Measurements from ENCODE around the gene NDST3. TPM values are rescaled to one million over a fixed set of nuclear protein-coding genes. Genes with fewer than 3 reads are reported as not detected.

The NDST3 gene
- total and polyA plus RNA-seq, 2 experiments from 2014 or later = 0.07 to 0.24 TPM

- no peak overlapping the region for H3K27ac ChIP-seq
- peak; percentile 69 to 77 for DNase-seq (ENCODE audit: low read depth in 1 of 2, low spot score in 1 of 2)
- no peaks in the 10 kb centered on the region for H3K36me3 ChIP-seq
- H3K27me3 ChIP-seq = no peaks in the 10 kb centered on the region
- no peaks in the 10 kb centered on the region for H3K4me1 ChIP-seq (ENCODE audit: low read depth)
- H3K4me3 ChIP-seq = no peak overlapping the region
- peak; percentile 55 for TF ChIP-seq CTCF (IDR thresholded peaks at IDR 0.05; ENCODE audit: low read depth, low read length)
- no peaks in the 10 kb centered on the region for H3K9me3 ChIP-seq (ENCODE audit: low read depth)
Measured at GRCh38 chr4:118280501-118281218, 246.4 kb downstream of the NDST3 start.

- DNase-seq (ENCODE audit: low read depth in 1 of 2, low spot score in 1 of 2) = peak; percentile 17 to 35
- H3K4me1 ChIP-seq (ENCODE audit: low read depth) = no peaks in the 10 kb centered on the region
- no peaks in the 10 kb centered on the region for H3K9me3 ChIP-seq (ENCODE audit: low read depth)
- no peaks in the 10 kb centered on the region for H3K36me3 ChIP-seq
- H3K27ac ChIP-seq = no peak overlapping the region
- H3K27me3 ChIP-seq = no peaks in the 10 kb centered on the region
- TF ChIP-seq CTCF (IDR thresholded peaks at IDR 0.05; ENCODE audit: low read depth, low read length) = no peak
- no peak overlapping the region for H3K4me3 ChIP-seq
Measured at GRCh38 chr4:118281611-118282442, 247.5 kb downstream of the NDST3 start.

GRCh38 chr4:118282692-118283091 is 248.4 kb downstream of the NDST3 start:
- Histone ChIP-seq H3K4me1 (ENCODE audit: low read depth) (no peaks in the 10 kb centered on the region), H3K4me3 (no peak overlapping the region), H3K27me3 (no peaks in the 10 kb centered on the region), H3K36me3 (no peaks in the 10 kb centered on the region), H3K9me3 (ENCODE audit: low read depth) (no peaks in the 10 kb centered on the region), H3K27ac (no peak overlapping the region)
- no peak for TF ChIP-seq CTCF (IDR thresholded peaks at IDR 0.05; ENCODE audit: low read depth, low read length)
- DNase-seq (ENCODE audit: low read depth in 1 of 2, low spot score in 1 of 2) = peak in 1 of 2 donors; percentile 64

- no peak overlapping the region for H3K27ac ChIP-seq
- no peak for DNase-seq (ENCODE audit: low read depth in 1 of 2, low spot score in 1 of 2)
Measured at GRCh38 chr4:118284169-118284568, 249.9 kb downstream of the NDST3 start.

GRCh38 chr4:118285931-118286330 is 251.6 kb downstream of the NDST3 start:
- no peak for DNase-seq (ENCODE audit: low read depth in 1 of 2, low spot score in 1 of 2)
- H3K36me3 ChIP-seq = no peaks in the 10 kb centered on the region
- no peak for TF ChIP-seq CTCF (IDR thresholded peaks at IDR 0.05; ENCODE audit: low read depth, low read length)

More at GRCh38 chr4:118284169-118284568, 249.9 kb downstream of the NDST3 start:
- no peak for TF ChIP-seq CTCF (IDR thresholded peaks at IDR 0.05; ENCODE audit: low read depth, low read length)
- Histone ChIP-seq H3K4me3 (no peak overlapping the region), H3K36me3 (no peaks in the 10 kb centered on the region), H3K27me3 (no peaks in the 10 kb centered on the region), H3K4me1 (ENCODE audit: low read depth) (no peaks in the 10 kb centered on the region), H3K9me3 (ENCODE audit: low read depth) (no peaks in the 10 kb centered on the region)

More at GRCh38 chr4:118285931-118286330, 251.6 kb downstream of the NDST3 start:
- no peaks in the 10 kb centered on the region for H3K9me3 ChIP-seq (ENCODE audit: low read depth)
- no peak overlapping the region for H3K27ac ChIP-seq
- H3K27me3 ChIP-seq = no peaks in the 10 kb centered on the region
- no peaks in the 10 kb centered on the region for H3K4me1 ChIP-seq (ENCODE audit: low read depth)
- H3K4me3 ChIP-seq = no peak overlapping the region

Data from cardiac muscle cell (in vitro differentiated cells and primary cell).